T-helper 1 cell (primary cell): ENCODE measurements around the gene PRRC2C.
"Not testable (repeated sequence)": the region's sequence is repeated elsewhere in the genome, so short reads cannot be mapped to it uniquely, and the experiment has no call there.

Experiments used
- DNase-seq, 5 donors: peaks; one replicate each; pipeline ENCODE4 v3.0.0-alpha.2; 2012 to 2020

Gene PRRC2C

DNA sequence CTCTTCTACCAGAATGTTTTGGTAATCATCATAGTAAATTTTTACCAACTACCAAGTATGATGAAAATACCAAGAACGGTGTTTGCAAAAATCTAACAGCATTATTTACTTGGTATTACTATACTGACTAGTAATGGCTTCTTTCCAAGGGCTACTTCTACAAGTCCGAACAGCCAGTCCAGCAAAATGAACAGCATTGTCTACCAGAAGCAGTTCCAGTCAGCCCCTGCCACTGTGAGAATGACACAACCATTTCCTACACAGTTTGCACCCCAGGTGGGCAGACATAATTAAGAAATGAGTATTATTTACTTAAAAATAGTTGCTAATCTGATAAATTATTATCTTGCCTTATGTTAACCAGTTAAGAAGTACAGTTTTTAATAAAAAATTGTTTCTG lies 102.9 kb downstream of the PRRC2C start:
- DNase-seq, result no peak

DNA sequence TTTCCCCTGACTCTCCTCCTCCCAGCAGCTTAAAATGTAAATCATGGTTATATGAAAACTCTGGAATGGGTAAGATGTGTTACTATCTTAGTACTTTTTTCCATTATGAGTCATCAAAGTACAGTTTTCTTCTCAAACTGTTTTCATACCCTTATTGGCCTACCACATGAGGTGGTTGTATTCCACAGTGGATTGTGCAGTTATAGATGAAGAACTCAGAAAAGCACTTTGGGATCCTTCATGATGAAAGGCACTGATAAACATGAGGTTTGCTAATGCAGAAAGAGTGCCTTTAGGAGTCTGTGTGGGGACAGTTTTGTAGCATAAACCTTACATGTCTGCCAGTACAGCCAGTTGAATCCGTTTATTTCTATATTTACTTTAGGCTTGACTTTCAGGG lies 104.7 kb downstream of the PRRC2C start:
- DNase-seq, result no peak

- DNase-seq, result no peak
These were observed 110.0 kb downstream of the PRRC2C start for GRCh38 chr1:171595324-171595723.

GRCh38 chr1:171596119-171596518 lies 110.8 kb downstream of the PRRC2C start:
- DNase-seq, result no peak

DNA sequence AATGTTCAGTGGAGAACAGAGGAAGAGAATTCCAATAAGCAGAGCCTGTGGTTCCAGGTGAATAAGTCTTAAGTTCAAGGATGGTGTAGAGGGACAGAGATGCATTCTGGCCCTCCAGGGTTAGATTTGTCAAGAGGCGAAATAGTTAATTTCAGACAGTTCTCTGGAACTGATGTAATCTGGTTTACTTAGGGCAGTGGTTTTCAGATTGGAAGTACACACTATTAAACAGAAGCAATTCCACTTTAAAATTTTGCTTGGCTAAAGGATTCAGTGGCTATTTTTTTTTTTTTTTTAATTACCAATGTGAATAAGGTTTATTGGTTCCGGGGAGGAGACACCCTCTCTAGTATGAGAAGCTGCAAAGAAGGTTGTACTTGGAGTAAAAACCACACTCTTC lies 111.4 kb downstream of the PRRC2C start:
- no peak for DNase-seq

DNA sequence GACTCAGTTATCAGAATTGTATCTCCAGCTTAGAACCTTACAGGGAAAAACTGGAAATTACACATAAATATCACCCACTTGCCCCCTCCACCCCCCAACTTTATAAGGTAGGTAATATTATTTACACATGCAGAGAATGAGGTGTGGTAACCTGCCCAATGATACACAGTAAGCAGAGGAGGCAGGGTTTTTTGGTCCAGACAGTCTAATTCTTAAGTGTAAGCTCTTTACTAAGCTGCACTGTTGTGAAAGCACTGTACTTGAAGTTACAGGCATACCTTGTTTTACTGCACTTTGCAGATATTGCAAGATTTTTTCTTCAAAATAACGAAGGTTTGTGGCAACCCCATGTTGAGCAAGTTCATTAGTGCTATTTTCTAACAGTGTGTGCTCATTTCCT lies 111.9 kb downstream of the PRRC2C start:
- no peak for DNase-seq

DNA sequence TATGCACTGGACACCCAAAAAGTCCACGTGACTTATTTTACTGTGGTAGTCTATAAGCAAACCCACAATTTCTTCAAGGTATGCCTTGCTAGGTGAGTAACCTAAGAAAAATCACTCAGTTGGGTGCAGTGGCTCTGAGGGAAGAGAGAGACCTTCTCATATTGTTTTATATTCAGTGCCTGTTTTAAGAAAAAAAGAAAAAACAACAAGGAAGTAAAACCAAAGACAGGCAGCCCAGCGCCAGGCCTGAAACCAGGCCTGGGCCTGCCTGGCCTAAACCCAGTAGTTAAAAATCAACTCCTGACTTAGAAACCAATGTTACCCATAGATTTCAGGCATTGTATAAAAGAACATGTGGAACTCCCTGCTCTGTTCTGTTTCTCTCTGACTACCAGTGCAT lies 115.0 kb downstream of the PRRC2C start:
- DNase-seq, result not testable (repeated sequence)

DNA sequence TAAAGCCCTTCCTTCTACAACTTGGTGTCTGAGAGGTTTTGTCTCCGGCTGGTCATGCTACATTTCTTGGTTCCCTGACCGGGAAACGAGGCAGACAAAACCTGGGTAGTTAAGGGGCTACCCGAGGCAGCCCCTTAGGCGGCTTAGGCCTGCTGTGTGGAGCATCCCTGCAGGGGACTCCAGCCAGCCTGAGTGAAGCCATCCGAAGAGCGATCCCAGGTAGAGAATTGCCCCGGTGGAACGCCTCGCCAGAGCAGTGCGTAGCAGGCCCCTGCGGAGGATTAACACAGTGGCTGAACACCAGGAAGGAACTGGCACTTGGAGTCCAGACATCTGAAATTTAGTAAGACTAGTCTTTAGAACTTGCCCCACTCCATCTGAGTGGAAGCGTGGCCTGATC lies 115.5 kb downstream of the PRRC2C start:
- DNase-seq, result no peak

- DNase-seq, result not testable (repeated sequence)
These were observed 117.7 kb downstream of the PRRC2C start for GRCh38 chr1:171603042-171603441.

DNA sequence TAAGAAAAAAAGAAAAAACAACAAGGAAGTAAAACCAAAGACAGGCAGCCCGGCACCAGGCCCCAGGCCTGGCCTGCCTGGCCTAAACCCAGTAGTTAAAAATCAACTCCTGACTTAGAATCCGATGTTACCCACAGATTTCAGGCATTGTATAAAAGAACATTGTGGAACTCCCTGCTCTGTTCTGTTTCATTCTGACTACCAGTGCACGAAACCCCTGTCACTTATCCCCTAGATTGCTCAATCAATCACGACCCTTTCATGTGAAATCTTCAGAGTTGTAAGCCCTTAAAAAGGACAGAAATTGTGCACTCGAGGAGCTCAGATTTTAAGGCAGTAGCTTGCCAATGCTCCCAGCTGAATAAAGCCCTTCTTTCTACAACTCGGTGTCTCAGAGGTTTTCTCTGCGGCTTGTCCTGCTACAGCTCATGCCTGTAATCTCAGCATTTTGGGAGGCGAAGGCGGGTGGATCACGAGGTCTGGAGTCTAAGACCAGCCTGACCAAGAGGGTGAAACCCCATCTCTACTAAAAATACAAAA lies 121.1 kb downstream of the PRRC2C start:
- DNase-seq, result no peak

GRCh38 chr1:171610385-171610784 lies 125.1 kb downstream of the PRRC2C start:
- DNase-seq, result no peak

- no peak for DNase-seq
These were observed 126.0 kb downstream of the PRRC2C start for GRCh38 chr1:171611306-171611705.

DNA sequence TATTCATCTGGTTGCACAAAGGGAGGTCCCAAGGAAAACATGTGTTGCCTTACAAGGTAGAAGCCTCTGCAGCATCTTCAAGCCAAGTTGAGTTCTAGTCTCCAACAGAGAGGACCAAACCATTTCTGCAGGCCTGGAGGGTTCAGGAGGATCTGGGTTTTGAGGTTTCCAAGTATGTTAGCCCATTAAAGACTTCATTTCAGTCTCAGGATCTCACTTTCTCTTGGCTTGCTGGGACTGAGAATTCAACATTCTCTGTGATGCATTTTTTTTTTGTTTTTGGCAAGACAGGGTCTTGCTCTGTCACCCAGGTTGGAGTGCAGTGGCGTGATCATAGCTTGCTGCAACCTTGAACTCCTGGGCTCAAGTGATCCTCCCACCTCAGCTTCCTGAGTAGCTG lies 128.0 kb downstream of the PRRC2C start:
- no peak for DNase-seq

DNA sequence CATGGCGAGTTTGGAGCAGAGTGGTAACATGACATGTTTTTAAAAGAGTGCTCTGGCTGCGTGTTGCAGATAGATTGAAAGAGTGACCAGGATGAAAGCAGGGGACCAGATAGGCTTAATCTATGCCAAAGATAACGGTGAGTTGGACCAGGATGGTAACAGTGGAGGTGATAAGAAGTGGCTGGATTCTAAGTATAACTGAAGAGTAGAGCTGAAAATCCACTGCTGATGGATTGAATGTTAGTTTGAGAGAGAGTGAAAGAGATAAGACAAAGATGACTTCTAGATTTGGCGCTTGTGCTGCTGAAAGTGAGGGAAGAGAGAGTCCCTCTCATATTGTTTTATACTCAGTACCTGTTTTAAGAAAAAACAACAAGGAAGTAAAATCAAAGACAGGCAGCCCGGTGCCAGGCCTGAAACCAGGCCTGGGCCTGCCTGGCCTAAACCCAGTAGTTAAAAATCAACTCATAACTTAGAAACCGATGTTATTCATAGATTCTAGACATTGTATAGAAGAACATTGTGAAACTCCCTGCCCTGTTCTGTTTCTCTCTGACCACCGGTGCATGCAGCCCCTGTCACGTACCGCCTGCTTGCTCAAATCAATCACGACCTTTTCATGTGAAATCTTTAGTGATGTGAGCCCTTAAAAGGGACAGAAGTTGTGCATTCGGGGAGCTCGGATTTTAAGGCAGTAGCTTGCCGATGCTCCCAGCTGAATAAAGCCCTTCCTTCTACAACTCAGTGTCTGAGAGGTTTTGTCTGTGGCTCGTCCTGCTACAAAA lies 130.0 kb downstream of the PRRC2C start:
- not testable (repeated sequence) for DNase-seq

- DNase-seq, result no peak
These were observed 131.3 kb downstream of the PRRC2C start for GRCh38 chr1:171616586-171616985.

GRCh38 chr1:171622152-171622462 lies 136.8 kb downstream of the PRRC2C start, which contains the start of gene MYOCOS:
Gene MYOCOS, plus strand, starts transcription at chr1:171622243. Its CDS starts 1,641 bp downstream, at chr1:171623884.
- DNase-seq, result no peak

DNA sequence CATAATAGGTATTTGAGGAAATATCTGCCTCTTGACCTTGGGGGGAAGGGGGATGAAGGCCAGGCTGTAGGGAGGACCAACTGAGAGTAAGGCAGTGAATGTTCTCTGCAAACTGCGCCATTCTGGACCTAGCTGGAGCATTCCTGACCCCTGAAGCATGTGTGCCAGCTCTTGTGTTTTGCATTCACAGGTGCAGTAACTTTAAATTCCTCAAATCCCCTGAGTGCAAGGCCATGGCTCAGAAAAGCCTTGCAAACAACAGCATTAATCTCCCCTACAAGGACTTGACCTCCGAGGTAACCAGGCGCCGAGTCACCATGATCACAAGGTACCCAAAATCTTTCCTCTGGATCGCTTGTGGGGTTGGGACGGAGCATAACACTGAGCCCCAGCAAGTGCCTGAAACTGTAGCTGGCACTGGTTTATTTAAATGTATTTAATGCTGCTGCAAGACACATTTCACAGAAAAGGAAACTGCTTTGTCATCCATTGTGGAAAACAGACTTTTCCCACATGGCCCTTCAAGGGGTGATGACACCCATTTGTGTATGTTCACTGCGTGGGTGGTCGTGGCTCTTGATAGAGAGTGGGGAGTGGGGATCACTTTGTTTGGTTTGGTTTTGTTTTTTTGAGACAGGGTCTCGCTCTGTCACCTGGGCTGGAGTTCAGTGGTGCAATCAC lies 138.5 kb downstream of the PRRC2C start:
- DNase-seq, result no peak

DNA sequence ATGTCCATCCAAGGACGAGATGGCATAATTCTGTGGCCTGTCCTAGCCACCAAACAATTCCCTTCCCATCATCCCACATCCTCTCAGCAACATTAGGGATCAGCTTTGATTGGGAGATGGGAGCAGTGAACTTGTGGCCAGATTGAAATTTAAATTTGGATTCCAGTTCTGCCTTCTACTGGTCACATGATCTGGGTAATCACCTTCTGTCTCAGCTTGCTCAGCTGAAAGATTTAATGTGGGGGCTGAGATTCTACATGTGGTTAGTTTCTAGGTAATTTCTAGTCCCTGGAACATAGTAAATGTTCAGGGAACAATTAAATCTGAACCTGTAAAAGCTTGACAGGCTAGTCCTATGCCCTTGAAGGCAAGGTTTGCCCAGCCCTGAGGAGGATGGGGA lies 139.9 kb downstream of the PRRC2C start:
- no peak for DNase-seq

DNA sequence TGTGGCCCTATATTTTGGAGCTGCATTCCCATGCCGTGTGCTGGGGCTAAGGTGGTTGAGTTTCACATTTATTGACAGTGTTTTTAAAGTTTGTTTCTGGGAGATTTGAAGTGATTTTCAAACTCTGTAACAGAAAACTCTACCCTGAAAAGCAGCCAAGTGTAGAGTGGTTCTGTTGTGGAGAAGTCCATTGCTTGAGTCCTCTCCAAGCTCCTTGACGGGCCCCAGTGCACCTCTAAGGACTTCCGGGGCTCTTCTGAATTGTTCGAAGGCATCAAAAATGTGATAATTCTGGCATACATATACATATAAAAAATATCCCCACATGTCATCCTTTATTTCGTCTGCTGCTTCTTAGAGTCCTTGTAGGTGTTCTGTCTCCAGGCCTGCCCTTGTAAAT lies 141.7 kb downstream of the PRRC2C start:
- DNase-seq, result no peak

- DNase-seq, result no peak
These were observed 142.9 kb downstream of the PRRC2C start for GRCh38 chr1:171628225-171628624.

- no peak for DNase-seq
These were observed 150.3 kb downstream of the PRRC2C start for GRCh38 chr1:171635661-171636060.

GRCh38 chr1:171636141-171636540 lies 150.8 kb downstream of the PRRC2C start:
- DNase-seq, result no peak

DNA sequence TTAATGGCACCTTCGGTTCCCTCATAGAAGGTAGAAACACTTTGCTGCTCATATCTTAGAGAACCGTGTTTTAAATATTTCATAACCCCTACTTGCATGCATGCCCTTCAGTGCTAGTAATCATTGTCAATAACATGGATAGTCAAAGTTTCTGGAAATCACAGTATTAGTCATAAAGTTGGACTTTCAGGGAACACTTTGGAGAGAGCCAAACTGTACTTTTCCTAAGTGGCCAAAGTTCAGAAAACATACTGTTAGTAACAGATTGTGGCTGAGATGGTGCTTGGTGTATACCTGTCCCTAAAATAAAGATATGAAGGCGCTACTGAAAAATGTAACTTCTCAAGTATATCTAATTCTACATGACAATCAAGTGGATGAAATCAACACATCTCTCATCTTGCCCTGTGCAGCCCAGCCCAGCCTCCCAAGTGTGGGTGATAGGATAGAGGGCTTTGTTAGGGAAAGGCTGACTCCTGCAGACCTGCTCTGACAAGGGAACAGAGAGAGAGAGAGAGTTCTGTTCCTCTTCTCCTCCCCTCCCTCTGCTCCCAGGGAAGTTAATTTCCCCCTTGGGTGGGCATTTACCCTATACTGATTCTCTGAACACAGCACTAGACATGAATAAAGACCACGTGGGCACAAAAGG lies 152.7 kb downstream of the PRRC2C start:
- DNase-seq, result no peak

GRCh38 chr1:171640225-171640624 lies 154.9 kb downstream of the PRRC2C start:
- DNase-seq, result no peak
